ENCODE results near the gene ATP8A2. TPM values are rescaled to one million over a fixed set of nuclear protein-coding genes. Genes with fewer than 3 reads are reported as not detected.
"Not testable (repeated sequence)": the region's sequence is repeated elsewhere in the genome, so short reads cannot be mapped to it uniquely, and the experiment has no call there.

The ATP8A2 gene
- total RNA-seq, 1 experiment from 2014 or later, result 5.2 TPM

DNA sequence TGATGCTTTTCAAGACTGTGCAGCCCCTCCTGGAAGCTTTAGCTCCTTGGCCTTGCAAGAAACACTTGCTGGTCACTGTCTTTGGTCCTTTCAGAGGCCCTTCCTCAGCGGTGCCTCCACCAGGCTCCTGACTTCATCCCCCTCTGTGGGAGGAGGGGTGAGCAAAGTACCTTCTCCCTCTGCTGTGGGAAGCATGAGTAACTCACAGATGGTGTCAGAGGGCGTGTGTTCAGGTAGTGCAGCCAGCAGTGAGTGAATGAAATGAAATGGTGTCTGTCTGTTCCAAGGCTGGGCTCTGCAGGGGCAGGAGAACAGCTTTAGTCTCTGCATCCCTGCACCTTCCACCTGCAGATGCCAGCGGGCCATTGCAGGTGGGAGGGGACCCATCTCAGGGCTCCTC, 577.1 kb downstream of the ATP8A2 start (continued):
- TF ChIP-seq, protein P1, sequence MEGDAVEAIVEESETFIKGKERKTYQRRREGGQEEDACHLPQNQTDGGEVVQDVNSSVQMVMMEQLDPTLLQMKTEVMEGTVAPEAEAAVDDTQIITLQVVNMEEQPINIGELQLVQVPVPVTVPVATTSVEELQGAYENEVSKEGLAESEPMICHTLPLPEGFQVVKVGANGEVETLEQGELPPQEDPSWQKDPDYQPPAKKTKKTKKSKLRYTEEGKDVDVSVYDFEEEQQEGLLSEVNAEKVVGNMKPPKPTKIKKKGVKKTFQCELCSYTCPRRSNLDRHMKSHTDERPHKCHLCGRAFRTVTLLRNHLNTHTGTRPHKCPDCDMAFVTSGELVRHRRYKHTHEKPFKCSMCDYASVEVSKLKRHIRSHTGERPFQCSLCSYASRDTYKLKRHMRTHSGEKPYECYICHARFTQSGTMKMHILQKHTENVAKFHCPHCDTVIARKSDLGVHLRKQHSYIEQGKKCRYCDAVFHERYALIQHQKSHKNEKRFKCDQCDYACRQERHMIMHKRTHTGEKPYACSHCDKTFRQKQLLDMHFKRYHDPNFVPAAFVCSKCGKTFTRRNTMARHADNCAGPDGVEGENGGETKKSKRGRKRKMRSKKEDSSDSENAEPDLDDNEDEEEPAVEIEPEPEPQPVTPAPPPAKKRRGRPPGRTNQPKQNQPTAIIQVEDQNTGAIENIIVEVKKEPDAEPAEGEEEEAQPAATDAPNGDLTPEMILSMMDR (IDR thresholded peaks at IDR 0.05), result no peak
- TF ChIP-seq, protein P2, sequence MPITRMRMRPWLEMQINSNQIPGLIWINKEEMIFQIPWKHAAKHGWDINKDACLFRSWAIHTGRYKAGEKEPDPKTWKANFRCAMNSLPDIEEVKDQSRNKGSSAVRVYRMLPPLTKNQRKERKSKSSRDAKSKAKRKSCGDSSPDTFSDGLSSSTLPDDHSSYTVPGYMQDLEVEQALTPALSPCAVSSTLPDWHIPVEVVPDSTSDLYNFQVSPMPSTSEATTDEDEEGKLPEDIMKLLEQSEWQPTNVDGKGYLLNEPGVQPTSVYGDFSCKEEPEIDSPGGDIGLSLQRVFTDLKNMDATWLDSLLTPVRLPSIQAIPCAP (CRISPR knock-in tag; IDR thresholded peaks at IDR 0.05), result no peak
- TF ChIP-seq SMAD3 (CRISPR knock-in tag; IDR thresholded peaks at IDR 0.05; ENCODE audit: borderline replicate concordance) (no peak), ZNF671 (CRISPR knock-in tag; IDR thresholded peaks at IDR 0.05) (no peak)

DNA sequence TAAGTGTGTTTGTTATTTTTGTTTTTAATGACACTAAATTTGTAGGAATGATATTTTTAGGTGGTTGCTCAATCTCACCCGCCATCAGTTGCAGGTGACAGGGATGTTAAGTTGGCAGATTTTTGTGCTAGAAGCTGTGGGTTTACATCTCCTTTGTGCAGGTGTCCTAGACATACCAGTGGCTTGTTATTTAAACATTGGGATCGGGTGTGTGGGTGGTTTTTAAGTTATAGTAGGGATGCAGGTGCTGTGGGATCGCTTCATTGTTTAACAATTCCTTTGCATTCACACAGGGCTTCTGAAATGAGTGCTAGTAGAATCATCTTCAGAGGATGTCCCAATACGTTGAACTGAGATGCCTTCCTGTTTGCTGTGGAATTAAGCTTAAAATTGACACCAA, 580.1 kb downstream of the ATP8A2 start:
- no peaks in the 10 kb centered on the region; the same call in 1 of the 2 replicates for H3K4me1 Mint-ChIP-seq
- no peak overlapping the region for H3K27ac Mint-ChIP-seq
- DNase-seq (ENCODE audit: low spot score) (no peak), ATAC-seq (no peak)
- TF ChIP-seq, protein P3, sequence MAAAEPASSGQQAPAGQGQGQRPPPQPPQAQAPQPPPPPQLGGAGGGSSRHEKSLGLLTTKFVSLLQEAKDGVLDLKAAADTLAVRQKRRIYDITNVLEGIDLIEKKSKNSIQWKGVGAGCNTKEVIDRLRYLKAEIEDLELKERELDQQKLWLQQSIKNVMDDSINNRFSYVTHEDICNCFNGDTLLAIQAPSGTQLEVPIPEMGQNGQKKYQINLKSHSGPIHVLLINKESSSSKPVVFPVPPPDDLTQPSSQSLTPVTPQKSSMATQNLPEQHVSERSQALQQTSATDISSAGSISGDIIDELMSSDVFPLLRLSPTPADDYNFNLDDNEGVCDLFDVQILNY (CRISPR knock-in tag; IDR thresholded peaks at IDR 0.05), result no peak
- TF ChIP-seq, protein P4, sequence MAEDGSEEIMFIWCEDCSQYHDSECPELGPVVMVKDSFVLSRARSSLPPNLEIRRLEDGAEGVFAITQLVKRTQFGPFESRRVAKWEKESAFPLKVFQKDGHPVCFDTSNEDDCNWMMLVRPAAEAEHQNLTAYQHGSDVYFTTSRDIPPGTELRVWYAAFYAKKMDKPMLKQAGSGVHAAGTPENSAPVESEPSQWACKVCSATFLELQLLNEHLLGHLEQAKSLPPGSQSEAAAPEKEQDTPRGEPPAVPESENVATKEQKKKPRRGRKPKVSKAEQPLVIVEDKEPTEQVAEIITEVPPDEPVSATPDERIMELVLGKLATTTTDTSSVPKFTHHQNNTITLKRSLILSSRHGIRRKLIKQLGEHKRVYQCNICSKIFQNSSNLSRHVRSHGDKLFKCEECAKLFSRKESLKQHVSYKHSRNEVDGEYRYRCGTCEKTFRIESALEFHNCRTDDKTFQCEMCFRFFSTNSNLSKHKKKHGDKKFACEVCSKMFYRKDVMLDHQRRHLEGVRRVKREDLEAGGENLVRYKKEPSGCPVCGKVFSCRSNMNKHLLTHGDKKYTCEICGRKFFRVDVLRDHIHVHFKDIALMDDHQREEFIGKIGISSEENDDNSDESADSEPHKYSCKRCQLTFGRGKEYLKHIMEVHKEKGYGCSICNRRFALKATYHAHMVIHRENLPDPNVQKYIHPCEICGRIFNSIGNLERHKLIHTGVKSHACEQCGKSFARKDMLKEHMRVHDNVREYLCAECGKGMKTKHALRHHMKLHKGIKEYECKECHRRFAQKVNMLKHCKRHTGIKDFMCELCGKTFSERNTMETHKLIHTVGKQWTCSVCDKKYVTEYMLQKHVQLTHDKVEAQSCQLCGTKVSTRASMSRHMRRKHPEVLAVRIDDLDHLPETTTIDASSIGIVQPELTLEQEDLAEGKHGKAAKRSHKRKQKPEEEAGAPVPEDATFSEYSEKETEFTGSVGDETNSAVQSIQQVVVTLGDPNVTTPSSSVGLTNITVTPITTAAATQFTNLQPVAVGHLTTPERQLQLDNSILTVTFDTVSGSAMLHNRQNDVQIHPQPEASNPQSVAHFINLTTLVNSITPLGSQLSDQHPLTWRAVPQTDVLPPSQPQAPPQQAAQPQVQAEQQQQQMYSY (CRISPR knock-in tag; IDR thresholded peaks at IDR 0.05), result no peak
- TF ChIP-seq PRRX2 (CRISPR knock-in tag; IDR thresholded peaks at IDR 0.05) (no peak), MXD4 (CRISPR knock-in tag; IDR thresholded peaks at IDR 0.05; ENCODE audit: borderline replicate concordance) (no peak), ZNF423 (CRISPR knock-in tag; IDR thresholded peaks at IDR 0.05) (no peak)
- CTCF ChIA-PET, result interaction anchor here (1.0 kb wide), 1 partner anchor 98 kb away, joined by 3 read pairs; no protein-coding TSS in a partner anchor
- POLR2A ChIA-PET, result no interaction called here
- H3K4me3 Mint-ChIP-seq, result no peak overlapping the region
- peaks cover 13% of the 10 kb centered on the region for H3K36me3 Mint-ChIP-seq
- peaks cover 14% of the 10 kb centered on the region for H3K9me3 Mint-ChIP-seq
- peaks cover 9% of the 10 kb centered on the region for H3K27me3 Mint-ChIP-seq (ENCODE audit: low read depth)

DNA sequence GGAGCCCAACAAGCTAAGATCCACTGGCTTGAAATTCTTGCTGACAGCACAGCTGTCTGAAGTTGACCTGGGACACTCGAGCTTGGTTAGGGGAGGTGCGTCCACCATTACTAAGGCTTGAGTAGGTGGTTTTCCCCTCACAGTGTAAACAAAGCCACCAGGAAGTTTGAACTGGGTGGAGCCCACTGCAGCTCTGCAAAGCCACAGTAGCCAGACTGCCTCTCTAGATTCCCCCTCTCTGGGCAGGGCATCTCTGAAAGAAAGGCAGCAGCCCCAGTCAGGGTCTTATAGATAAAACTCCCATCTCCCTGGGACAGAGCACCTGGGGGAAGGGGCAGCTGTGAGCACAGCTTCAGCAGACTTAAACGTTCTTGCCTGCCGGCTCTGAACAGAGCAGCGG, 582.3 kb downstream of the ATP8A2 start:
- H3K4me3 Mint-ChIP-seq; ATAC-seq; DNase-seq (ENCODE audit: low spot score); POLR2A ChIA-PET; H3K27ac Mint-ChIP-seq; H3K4me1 Mint-ChIP-seq: not testable (repeated sequence)
- Mint-ChIP-seq H3K9me3 (peaks cover 25% of the 10 kb centered on the region), H3K27me3 (ENCODE audit: low read depth) (peaks cover 11% of the 10 kb centered on the region), H3K36me3 (peaks cover 20% of the 10 kb centered on the region)
- CTCF ChIA-PET, result interaction anchor here (1.0 kb wide), 1 partner anchor 23 kb away, joined by 3 read pairs; no protein-coding TSS in a partner anchor

DNA sequence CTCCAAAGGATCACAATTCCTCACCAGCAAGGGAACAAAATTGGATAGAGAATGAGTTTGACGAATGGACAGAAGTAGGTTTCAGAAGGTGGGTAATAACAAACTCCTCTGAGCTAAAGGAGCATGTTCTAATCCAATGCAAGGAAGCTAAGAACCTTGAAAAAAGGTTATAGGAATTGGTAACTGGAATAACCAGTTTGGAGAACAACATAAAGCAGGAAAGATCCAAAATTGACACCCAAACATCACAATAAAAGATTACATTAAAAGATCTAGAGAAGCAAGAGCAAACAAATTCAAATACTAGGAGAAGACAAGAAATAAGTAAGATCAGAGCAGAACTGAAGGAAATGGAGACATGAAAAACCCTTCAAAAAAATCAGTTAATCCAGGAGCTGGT, 583.2 kb downstream of the ATP8A2 start:
- H3K27ac Mint-ChIP-seq; H3K4me3 Mint-ChIP-seq; POLR2A ChIA-PET; DNase-seq (ENCODE audit: low spot score); ATAC-seq; H3K4me1 Mint-ChIP-seq: not testable (repeated sequence)
- CTCF ChIA-PET, result interaction anchor here (1.0 kb wide), 1 partner anchor 22 kb away, joined by 3 read pairs; no protein-coding TSS in a partner anchor
- Mint-ChIP-seq H3K27me3 (ENCODE audit: low read depth) (peaks cover 11% of the 10 kb centered on the region), H3K9me3 (peaks cover 22% of the 10 kb centered on the region), H3K36me3 (peaks cover 18% of the 10 kb centered on the region)

DNA sequence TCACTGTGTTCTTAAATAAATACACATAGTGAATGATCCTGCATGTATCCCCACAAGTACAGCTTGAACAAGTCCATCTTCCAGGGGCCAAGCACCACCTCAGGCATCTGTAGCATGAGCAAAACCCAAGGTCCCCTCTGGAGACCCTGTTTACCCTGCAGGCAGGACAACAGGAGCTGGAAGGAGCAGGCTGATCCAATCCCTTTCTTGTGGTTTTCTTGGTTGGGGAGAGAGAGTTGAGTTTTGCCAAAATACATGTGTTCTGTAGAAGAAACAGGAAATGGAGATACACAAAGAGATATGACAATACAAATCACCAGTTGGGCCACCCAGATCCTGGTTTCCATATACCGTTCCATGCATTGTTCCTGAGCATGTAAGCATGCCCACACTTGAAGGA, 587.2 kb downstream of the ATP8A2 start:
- Mint-ChIP-seq H3K27me3 (ENCODE audit: low read depth) (peaks cover 8% of the 10 kb centered on the region), H3K36me3 (peaks cover 14% of the 10 kb centered on the region), H3K4me1 (peaks cover 11% of the 10 kb centered on the region), H3K9me3 (peaks cover 18% of the 10 kb centered on the region), H3K4me3 (no peak overlapping the region), H3K27ac (no peak overlapping the region)
- DNase-seq (ENCODE audit: low spot score), result no peak
- ATAC-seq, result no peak
- CTCF ChIA-PET, result interaction anchor here (1.5 kb wide), 1 partner anchor 78 kb away, joined by 4 read pairs; no protein-coding TSS in a partner anchor
- POLR2A ChIA-PET, result no interaction called here
- TF ChIP-seq, protein P4 (CRISPR knock-in tag; IDR thresholded peaks at IDR 0.05), result no peak
- TF ChIP-seq, protein P5, sequence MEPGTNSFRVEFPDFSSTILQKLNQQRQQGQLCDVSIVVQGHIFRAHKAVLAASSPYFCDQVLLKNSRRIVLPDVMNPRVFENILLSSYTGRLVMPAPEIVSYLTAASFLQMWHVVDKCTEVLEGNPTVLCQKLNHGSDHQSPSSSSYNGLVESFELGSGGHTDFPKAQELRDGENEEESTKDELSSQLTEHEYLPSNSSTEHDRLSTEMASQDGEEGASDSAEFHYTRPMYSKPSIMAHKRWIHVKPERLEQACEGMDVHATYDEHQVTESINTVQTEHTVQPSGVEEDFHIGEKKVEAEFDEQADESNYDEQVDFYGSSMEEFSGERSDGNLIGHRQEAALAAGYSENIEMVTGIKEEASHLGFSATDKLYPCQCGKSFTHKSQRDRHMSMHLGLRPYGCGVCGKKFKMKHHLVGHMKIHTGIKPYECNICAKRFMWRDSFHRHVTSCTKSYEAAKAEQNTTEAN (CRISPR knock-in tag; IDR thresholded peaks at IDR 0.05), result no peak
- TF ChIP-seq, protein P6, sequence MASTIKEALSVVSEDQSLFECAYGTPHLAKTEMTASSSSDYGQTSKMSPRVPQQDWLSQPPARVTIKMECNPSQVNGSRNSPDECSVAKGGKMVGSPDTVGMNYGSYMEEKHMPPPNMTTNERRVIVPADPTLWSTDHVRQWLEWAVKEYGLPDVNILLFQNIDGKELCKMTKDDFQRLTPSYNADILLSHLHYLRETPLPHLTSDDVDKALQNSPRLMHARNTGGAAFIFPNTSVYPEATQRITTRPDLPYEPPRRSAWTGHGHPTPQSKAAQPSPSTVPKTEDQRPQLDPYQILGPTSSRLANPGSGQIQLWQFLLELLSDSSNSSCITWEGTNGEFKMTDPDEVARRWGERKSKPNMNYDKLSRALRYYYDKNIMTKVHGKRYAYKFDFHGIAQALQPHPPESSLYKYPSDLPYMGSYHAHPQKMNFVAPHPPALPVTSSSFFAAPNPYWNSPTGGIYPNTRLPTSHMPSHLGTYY (CRISPR knock-in tag; IDR thresholded peaks at IDR 0.05), result no peak

All from WTC11 (cell line).